ENCODE measurements around the gene ANKRD60. TPM values are rescaled to one million over a fixed set of nuclear protein-coding genes. Genes with fewer than 3 reads are reported as not detected.

ANKRD60 gene
- total RNA-seq, 1 experiment from 2014 or later, result not detected

GRCh38 chr20:58174708-58175280 is 53.7 kb downstream of the ANKRD60 start:
- Histone ChIP-seq H4K91ac (ENCODE audit: insufficient read length, low read depth, low read length) (no peak overlapping the region), H4K8ac (replicated peaks; ENCODE audit: insufficient read length, low read depth, low read length) (no peak overlapping the region), H4K5ac (ENCODE audit: insufficient read length, low read depth, low read length) (no peak overlapping the region), H2BK120ac (ENCODE audit: low read depth, low read length, poor library complexity, severe bottlenecking) (no peak overlapping the region), H3K4me2 (ENCODE audit: insufficient read depth, insufficient read length, low read length) (no peak overlapping the region), H3K79me2 (ENCODE audit: insufficient read depth, low read length) (no peaks in the 10 kb centered on the region), H2AFZ (ENCODE audit: low read length) (no peak overlapping the region), H2BK12ac (ENCODE audit: insufficient read length, low read depth, low read length) (no peak overlapping the region), H3K4me1 (ENCODE audit: insufficient read depth, low read length) (no peaks in the 10 kb centered on the region; the same call in 1 of the 2 replicates), H3K9ac (ENCODE audit: extremely low read depth, insufficient read length, low read length) (no peak overlapping the region), H2BK15ac (ENCODE audit: low read depth, low read length) (no peak overlapping the region), H3K23ac (ENCODE audit: insufficient read length, low read depth, low read length) (no peak overlapping the region), H3K14ac (ENCODE audit: insufficient read depth, low read length) (no peak overlapping the region), H3K23me2 (ENCODE audit: insufficient read length, low read depth, low read length, poor library complexity, severe bottlenecking) (no peaks in the 10 kb centered on the region), H3K4ac (ENCODE audit: low read depth, low read length) (no peak overlapping the region), H2BK5ac (ENCODE audit: insufficient read length, low read length) (no peak overlapping the region), H4K20me1 (ENCODE audit: control insufficient read depth, insufficient read depth, insufficient read length) (no peaks in the 10 kb centered on the region), H3K56ac (ENCODE audit: insufficient read length, low read depth, low read length) (no peak overlapping the region), H3K18ac (ENCODE audit: insufficient read length, low read depth, low read length) (no peak overlapping the region), H3K27me3 (ENCODE audit: insufficient read depth, low read length) (peaks cover 1% of the 10 kb centered on the region; the same call in 1 of the 2 replicates), H2BK20ac (ENCODE audit: low read depth, low read length, poor library complexity, severe bottlenecking) (no peak overlapping the region), H3K27ac (ENCODE audit: insufficient read length, low read depth, low read length) (no peak overlapping the region), H3K79me1 (ENCODE audit: insufficient read depth, low read depth, low read length, poor library complexity, severe bottlenecking) (no peaks in the 10 kb centered on the region), H3K9me3 (ENCODE audit: control insufficient read depth, low read depth, low read length) (no peaks in the 10 kb centered on the region), H2AK5ac (ENCODE audit: insufficient read length, low read length) (no peak overlapping the region), H3T11ph (ENCODE audit: low read length) (no peak overlapping the region)
- peaks cover 25% of the 10 kb centered on the region for H3K27me3 Mint-ChIP-seq (ENCODE audit: low read depth)
- no peak for TF ChIP-seq CTCF (conservative IDR thresholded peaks at IDR 0.05)
- no peak for DNase-seq
- H3K4me3 Mint-ChIP-seq, result peak overlapping the region in 1 of 2 experiments; percentile 56; a peak in 2 of 5 replicates
- H3K27ac Mint-ChIP-seq, result peak overlapping the region in 1 of 3 experiments; percentile 17; a peak in 2 of 7 replicates
- H3K9me3 Mint-ChIP-seq, result no peaks in the 10 kb centered on the region
- H3K4me1 Mint-ChIP-seq, result peaks cover 16 to 31% of the 10 kb centered on the region in 2 experiments
- no peaks in the 10 kb centered on the region for H3K36me3 Mint-ChIP-seq (ENCODE audit: insufficient read depth in 1 of 3, low read depth in 3 of 3)
- WGBS (ENCODE audit: extremely low coverage, insufficient read length, low lambda C conversion rate), result no CpG with 5 or more reads among the region's 10 CpGs
